Stimulated activated naive CD8-positive, alpha-beta T cell treated with anti-CD3 and anti-CD28 coated beads, Interleukin-15, amount 100 ng/mL, for 72 hours (primary cell): ENCODE results near the gene FAM83E.

Experiments
- ATAC-seq: fragments of 150-1000 bp; cut with Tn5 transposase; 2 replicates; pipeline ENCODE4 v1.10.0; 2021; ENCODE audit warnings: mild to moderate bottlenecking, moderate library complexity
- DNase-seq, 2 donors: peaks; one replicate each; pipeline ENCODE4 v3.0.0; 2021 to 2022
- H3K27ac Mint-ChIP-seq, 2 donors: one replicate each; pipeline ENCODE4 v1.8.0; 2022; ENCODE audit warnings: mild to moderate bottlenecking in 2 of 2, mixed read lengths in 2 of 2, moderate library complexity in 2 of 2
- H3K27me3 Mint-ChIP-seq: one replicate; pipeline ENCODE4 v1.8.0; 2022; ENCODE audit warnings: mixed read lengths
- H3K4me1 Mint-ChIP-seq: one replicate; pipeline ENCODE4 v1.8.0; 2022; ENCODE audit warnings: mild to moderate bottlenecking, mixed read lengths
- H3K4me3 Mint-ChIP-seq, 2 donors: one replicate each; pipeline ENCODE4 v1.8.0; 2022; ENCODE audit warnings: mild to moderate bottlenecking in 2 of 2, mixed read lengths in 2 of 2, moderate library complexity in 1 of 2
- H3K9me3 Mint-ChIP-seq, 2 donors: one replicate each; pipeline ENCODE4 v1.8.0; 2022; ENCODE audit warnings: mixed read lengths in 2 of 2

The FAM83E gene

DNA sequence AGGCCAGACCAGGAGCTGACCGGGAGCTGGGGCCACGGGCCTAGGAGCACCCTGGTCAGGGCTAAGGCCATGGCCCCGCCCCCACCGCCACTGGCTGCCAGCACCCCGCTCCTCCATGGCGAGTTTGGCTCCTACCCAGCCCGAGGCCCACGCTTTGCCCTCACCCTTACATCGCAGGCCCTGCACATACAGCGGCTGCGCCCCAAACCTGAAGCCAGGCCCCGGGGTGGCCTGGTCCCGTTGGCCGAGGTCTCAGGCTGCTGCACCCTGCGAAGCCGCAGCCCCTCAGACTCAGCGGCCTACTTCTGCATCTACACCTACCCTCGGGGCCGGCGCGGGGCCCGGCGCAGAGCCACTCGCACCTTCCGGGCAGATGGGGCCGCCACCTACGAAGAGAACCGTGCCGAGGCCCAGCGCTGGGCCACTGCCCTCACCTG, 11.0 kb upstream of the FAM83E start:
- Mint-ChIP-seq H3K27me3 (no peaks in the 10 kb centered on the region), H3K9me3 (no peaks in the 10 kb centered on the region), H3K27ac (no peak overlapping the region), H3K4me1 (peaks cover 89% of the 10 kb centered on the region), H3K4me3 (peak overlapping the region in 1 of 2 donors; percentile 51)
- ATAC-seq (no peak), DNase-seq (no peak)

DNA sequence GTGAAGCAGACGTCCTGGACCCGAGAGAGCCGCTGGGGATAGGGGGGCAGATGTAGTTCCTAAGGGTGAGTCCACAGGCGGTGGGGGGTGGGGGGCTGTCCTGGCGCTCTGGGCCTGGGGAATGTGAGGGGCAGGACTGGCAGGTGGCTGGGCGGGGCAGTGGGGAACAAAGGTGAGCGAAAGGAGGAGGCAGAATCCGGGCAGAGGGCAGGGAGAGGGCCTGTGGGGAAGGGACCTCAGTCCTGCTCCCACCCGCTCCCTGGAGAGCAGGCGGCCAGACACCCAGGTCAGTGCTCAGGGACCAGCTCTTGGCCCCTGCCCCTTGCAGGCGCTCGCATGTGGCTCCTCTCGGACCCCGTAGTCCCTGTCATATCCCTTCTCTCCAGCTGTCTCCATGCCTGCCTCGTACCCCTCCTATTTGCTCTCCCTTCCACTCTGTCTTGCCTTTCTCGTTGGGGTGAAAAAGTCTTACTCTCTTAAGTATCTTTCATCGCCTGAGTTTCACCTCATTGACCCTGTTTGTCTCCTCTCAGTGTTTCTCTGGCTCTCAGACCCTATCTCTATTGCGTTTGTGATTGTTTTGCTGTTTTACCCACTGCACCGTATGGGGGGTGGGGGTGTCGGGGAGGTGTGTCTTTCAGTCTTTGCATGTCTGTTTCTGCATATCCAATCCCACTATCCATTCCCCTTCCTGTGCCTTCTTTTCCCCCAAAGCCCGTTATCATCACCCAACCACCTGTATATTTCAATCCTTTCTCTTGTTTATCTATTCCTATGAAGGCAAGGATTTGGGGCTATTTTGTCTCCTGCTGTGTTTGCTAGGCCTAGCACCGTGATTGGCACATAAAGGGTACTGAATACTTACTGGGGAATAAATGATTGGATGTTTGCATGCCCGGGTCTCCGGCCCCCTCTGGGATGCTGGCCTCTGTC, 10.2 kb upstream of the FAM83E start:
- H3K27me3 Mint-ChIP-seq, result no peaks in the 10 kb centered on the region
- peak overlapping the region; percentile 36 to 60 for H3K27ac Mint-ChIP-seq
- H3K9me3 Mint-ChIP-seq, result no peaks in the 10 kb centered on the region
- ATAC-seq, result no peak
- no peak for DNase-seq
- peak overlapping the region; percentile 92 to 94 for H3K4me3 Mint-ChIP-seq
- H3K4me1 Mint-ChIP-seq, result peaks cover 86% of the 10 kb centered on the region

DNA sequence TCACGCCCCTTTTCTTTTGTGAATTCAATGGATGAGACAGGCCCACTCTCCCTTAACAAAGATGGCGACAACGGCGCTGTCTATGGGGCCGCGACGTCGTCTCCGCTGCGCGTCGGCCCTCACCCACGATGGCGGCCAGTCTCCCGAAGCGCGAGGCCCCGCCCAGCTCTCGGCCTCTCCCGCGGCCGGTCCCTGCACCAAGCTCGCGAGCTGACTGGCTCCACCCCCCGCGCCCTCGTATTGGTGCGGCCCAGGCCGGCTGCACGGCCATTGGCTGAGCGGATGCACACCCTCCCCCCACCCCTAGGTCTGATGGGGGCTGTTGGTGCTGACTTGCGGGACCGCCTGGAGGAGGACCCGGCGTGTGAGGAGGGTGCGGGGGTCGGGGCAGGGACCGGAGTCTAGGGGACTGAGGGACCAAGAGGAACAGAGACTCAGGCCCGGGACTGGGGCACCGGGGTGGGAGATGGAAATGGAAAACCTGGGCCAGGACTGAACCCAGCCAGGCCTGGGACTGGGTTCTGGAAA, 9.3 kb upstream of the FAM83E start:
- Mint-ChIP-seq H3K27me3 (no peaks in the 10 kb centered on the region), H3K4me1 (peaks cover 85% of the 10 kb centered on the region), H3K27ac (peak overlapping the region; percentile 95 to 96), H3K9me3 (no peaks in the 10 kb centered on the region), H3K4me3 (peak overlapping the region; percentile 92 to 94)
- ATAC-seq (peak; percentile 81), DNase-seq (peak; percentile 98)

DNA sequence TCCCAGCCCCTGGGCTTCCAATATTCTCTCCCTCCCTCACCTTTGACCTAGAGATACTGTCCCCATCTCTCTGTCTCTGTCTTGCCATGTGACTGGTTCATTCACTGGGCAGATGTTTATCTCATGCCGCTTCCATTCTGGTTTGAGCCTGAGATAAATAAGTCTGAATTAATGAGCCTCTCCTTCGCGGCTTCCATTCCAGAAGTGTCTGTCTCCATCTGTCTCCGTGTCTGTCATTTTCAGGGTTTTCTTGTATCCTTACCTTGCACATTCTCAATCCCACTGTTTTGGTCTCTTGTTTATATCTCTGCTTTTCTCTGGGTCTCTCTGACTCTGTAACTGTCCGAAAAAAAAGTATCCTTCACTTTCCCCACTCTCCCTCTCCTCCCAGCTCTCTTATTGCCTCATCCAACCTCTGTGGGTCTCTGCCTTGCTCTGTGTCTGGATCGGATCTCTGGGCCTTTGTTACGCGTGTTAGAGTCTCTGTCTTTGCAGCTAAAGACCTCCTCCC, 8.7 kb upstream of the FAM83E start:
- Mint-ChIP-seq H3K4me3 (peak overlapping the region; percentile 92 to 94), H3K27me3 (no peaks in the 10 kb centered on the region), H3K4me1 (peaks cover 83% of the 10 kb centered on the region), H3K27ac (peak overlapping the region; percentile 95 to 96), H3K9me3 (no peaks in the 10 kb centered on the region)
- ATAC-seq (no peak), DNase-seq (no peak)

DNA sequence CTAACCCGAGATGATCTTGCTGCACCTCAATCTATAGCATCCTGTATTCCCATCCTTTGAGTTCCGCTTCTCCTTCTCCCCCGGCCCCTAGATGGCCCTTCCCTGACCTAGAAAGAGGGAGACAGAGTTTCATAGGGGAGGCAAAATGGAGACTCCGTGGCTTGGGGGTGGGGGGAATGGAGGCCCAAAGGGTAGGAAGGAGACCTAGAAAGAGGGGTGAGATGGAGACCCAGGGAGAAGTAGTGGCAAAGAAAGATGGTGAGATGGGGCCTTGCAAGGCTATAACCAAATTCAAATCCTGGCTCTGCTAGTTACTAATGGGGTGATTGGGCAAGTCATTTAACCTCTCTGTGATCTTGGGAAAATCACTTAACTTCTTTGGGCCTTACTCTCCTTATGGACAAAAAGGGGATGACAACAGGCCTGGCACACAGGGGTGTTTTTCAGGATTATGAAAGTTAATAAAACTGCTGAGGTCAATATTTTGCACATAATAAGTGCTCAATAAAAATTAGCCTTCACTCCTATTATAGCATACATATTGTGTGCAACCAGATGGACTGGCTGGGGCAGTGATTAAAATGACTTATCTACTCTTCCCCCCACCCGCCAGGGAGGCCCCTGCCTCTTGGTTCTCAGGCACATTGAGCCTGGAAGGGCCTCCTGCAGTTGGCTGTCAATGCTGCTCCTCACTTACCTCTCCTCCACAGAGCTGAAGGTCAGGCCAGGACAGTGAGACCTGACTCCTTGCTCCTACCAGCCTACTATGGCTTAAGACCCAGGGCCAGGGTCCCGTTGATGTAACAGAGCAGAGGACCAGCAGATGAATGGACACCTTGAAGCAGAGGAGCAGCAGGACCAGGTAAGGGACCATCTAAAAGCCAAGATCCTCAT, 5.1 kb upstream of the FAM83E start:
- peak overlapping the region; percentile 89 to 94 for H3K4me3 Mint-ChIP-seq
- H3K27me3 Mint-ChIP-seq, result no peaks in the 10 kb centered on the region
- ATAC-seq (no peak), DNase-seq (no peak)
- peak overlapping the region; percentile 98 to 100 for H3K27ac Mint-ChIP-seq
- peaks cover 83% of the 10 kb centered on the region for H3K4me1 Mint-ChIP-seq
- no peaks in the 10 kb centered on the region for H3K9me3 Mint-ChIP-seq

DNA sequence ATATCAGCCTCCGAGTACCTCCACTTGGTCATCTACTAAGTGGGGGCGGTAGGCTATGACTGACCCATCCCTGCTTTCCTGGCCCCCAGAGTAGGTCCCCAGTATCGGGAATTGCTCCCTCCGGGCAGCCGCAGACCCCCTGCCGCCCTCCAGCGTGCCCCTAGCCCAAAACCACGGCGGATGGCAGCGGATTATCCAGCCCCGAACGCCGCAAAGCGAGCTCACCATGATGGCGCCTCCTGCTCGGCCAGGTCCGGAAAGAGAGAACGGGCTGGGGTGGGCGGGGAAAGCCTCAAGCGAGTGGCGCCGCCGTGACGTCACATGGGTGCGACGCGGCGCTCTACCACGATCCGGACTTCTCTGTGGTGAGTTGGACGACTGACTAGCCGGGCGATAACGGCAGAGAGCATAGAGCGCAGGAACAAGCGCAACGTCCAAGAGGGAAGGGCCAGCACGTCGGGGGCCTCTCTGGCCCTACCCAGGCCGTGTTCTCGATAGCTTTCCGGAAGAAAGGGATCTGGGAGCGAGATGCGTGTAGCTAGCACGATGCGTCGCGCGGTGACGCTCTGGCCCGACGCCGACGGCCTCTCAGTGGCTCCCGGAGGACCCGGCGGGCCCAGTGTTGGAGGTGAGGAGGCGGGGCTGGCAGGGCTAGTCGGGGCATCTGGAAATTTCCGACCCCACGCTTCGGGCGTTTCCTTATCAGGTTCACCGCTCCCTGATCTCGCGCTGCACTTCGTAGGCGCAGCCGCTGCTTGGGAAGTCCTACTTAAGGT, 4.2 kb upstream of the FAM83E start, which contains the start of the genes RPL18 and SPHK2:
RPL18 (minus strand) TSS at position 263 of the 776 bp plus-strand sequence; CDS start at position 228, 35 bp downstream.
SPHK2 (plus strand) TSS at position 591 of the 776 bp plus-strand sequence. CDS start 1,009 bp downstream, outside the sequence.
- ATAC-seq (peak; percentile 91), DNase-seq (peak; percentile 96 to 99)
- no peaks in the 10 kb centered on the region for H3K9me3 Mint-ChIP-seq
- peak within 1 kb of the TSS; percentile 89 to 94 for H3K4me3 Mint-ChIP-seq
- no peaks in the 10 kb centered on the region for H3K27me3 Mint-ChIP-seq
- H3K27ac Mint-ChIP-seq, result peak within 1 kb of the TSS; percentile 98 to 100
- H3K4me1 Mint-ChIP-seq, result peaks cover 81% of the 10 kb centered on the region

DNA sequence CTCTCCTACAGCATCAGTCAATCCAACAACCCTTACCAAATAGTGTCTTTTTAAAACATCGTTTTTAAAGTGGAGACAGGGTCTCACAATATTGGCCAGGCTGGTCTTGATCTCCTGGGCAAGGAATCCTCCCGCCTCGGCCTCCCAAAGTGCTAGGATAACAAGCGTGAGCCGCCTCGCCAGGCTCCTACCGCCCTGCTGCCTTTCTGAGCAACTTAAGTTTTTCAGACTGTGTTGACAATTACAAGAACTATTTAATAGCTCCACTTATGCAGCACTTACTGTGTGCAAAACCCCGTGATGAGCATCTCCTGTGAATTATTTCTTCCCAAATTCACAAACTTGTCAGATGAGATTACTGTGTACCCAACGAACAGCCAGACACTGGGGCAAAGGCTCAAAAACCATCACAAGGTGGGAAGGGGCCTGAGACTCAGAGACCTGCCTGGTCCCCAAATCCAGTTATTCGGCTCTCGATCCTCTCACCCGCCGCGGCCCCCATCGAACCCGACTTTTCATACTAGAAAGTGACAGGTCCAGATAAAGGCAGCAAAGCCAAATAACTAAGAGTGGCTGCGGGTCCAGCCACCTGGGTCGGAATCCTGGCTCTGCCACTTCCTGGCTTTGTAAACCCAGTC, 3.5 kb upstream of the FAM83E start:
- H3K9me3 Mint-ChIP-seq, result no peaks in the 10 kb centered on the region
- peaks cover 75% of the 10 kb centered on the region for H3K4me1 Mint-ChIP-seq
- peak overlapping the region; percentile 98 to 100 for H3K27ac Mint-ChIP-seq
- H3K4me3 Mint-ChIP-seq, result peak overlapping the region; percentile 89 to 94
- no peak for DNase-seq
- ATAC-seq, result no peak
- no peaks in the 10 kb centered on the region for H3K27me3 Mint-ChIP-seq

DNA sequence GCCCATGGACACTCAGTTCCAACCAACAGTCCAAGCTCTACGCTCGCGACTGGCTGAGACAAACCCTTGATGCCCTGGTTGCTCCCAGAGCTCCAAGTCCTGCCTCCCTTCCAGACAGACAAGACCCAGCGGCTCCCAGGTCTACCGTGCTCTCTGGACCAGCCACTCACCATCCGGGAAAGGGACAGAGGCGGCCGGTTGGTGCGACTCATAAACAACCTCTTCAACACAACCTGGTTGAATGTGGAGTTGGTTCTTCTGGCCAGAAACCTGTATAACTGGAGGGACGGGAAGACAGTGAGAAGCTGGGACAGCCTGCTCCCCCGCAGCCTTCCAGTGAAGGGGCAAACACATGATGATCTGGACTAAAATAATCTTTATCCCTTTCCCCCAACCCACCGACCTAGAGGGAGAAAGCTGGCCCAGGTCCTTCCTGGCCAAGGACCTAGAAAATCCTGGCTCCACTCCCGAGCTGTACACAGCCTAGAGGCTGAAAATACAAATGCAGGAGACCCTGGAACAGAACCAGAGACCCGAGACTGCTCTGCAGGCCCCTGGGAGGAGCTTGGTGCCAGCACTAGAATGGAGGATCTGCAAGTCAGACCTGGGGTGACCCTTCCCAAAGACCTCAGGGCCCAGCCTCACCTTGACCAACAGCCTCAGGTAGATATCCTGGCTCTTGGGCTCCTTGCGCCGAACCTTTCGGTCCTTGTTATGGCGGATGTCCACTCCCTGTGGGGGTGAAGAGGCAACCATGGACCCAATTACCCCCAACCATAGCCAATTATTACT, 2.5 kb upstream of the FAM83E start:
- Mint-ChIP-seq H3K4me3 (peak overlapping the region; percentile 89 to 94), H3K27me3 (no peaks in the 10 kb centered on the region), H3K4me1 (peaks cover 66% of the 10 kb centered on the region), H3K9me3 (no peaks in the 10 kb centered on the region), H3K27ac (peak overlapping the region; percentile 98 to 100)
- ATAC-seq (no peak), DNase-seq (no peak)

DNA sequence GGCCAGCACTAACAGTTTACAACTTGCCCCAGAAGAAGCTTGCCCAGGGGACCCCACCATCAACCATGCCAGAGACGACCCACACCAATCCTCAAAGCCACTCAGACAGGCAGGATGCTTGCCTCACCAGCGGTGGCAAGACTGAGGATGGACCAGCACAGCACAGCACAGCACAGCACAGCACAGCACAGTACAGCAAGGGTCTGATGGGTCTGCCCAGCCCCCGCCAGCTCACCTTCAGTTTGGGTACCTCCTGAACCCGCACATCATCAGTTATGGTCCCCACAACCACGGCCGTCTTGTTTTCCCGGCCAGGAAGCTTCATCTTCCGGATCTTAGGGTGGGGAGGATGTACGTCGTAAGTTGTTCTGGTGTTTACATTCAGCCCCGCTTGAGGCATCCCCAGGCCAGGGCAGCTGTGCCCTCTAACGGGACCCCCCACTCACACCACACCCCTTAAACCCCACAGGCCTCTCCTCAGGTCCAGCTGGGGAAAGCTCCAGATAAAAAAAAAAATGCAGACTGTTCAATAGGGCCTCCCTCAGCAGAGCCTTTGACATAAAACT, 1.7 kb upstream of the FAM83E start:
- Mint-ChIP-seq H3K4me3 (peak overlapping the region; percentile 89 to 94), H3K27ac (peak overlapping the region; percentile 69 to 100), H3K9me3 (no peaks in the 10 kb centered on the region), H3K27me3 (no peaks in the 10 kb centered on the region), H3K4me1 (peaks cover 60% of the 10 kb centered on the region)
- ATAC-seq (no peak), DNase-seq (no peak)

DNA sequence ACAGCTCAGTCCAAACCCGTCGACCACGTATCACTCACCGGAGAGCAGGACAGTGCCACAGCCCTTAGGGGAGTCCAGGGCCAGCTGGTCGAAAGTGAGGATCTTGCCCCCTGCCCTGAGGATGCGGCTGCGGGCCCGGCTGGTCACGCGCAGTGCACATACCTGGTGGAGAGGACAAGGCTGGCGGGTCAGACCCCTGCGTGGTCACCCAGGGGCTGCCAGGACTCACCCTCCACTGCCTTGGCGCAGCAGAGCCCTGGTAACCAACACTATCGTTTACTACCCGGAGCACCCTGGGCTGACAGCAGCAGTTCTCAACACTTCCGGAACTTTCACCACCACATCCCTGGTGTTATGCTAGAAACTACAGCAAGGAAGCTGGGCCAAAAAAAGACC, 1.2 kb upstream of the FAM83E start:
- H3K4me3 Mint-ChIP-seq, result peak overlapping the region; percentile 89 to 94
- ATAC-seq, result no peak
- peaks cover 55% of the 10 kb centered on the region for H3K4me1 Mint-ChIP-seq
- DNase-seq, result no peak
- no peaks in the 10 kb centered on the region for H3K27me3 Mint-ChIP-seq
- peak overlapping the region; percentile 69 to 100 for H3K27ac Mint-ChIP-seq
- H3K9me3 Mint-ChIP-seq, result no peaks in the 10 kb centered on the region

DNA sequence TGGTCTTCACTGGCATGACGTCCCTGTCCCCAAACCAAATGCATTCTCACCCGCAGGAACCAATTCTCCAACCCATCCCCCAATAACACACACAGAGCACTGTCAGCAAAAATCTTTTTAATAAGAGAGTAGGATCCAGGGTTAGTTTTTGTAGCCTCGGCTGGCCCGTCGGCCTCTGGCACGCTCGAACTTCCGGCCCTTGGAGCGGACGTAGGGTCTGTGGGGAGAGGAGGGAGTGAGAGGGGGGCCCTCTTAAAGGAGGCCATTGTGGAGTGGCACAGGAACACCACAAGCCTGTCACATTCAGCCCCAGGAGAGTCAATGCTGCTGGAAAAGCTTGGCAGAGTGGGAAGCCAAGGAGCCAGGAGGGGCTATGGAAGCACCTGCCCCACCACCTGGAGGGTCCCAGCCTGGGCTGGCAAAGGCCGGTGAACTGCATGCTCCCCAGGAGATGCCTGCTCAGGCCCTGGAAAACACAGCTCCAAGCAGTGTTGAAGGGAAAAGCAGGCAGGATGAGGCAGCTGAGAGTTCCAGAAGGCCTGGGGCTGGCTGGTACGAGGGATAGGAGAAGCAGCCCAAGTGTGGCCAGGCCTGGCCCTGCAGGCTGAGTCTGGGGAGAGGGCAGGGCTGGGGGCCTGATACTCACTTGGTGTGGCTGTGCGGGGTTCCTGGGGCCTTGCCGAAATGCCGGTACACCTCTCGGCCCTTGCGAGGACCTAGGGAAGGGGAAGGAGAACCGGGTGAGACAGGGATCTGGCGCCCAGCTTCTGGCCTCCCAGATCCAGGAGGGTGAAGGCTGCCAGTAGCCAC, 560 bp upstream of the FAM83E start:
- ATAC-seq, result no peak
- peaks cover 54% of the 10 kb centered on the region for H3K4me1 Mint-ChIP-seq

DNA sequence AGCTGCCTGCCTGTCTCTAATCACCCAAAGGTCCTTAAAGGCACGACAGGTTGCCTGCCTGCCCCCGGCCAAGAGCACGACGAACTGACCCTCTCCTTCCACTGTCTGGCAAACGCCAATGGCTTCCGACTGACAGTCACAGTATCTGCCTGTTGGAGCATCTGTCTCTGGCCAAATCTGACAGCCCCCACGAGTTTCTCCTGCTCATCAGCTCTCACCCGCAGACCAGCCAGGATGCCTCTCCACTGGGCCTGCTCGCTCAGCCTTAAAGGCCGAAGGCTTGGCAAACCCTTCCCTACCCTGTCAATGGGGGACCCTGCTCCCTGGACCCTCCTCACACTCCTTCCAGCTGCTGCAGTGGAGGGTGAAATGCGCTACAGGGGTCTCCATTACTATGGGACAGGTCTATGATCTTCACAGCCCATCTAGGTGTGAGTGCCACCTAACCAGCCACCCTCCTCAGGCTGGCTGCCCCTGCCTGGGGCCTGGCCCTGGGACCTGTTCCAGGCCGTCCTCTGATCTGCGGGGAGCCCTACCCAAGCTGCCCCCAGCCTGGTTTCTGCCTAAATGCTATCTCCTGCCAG, 932 bp downstream of the FAM83E start:
- Mint-ChIP-seq H3K27ac (peak overlapping the region; percentile 25 to 95), H3K4me1 (peaks cover 49% of the 10 kb centered on the region), H3K27me3 (no peaks in the 10 kb centered on the region), H3K9me3 (no peaks in the 10 kb centered on the region), H3K4me3 (peak overlapping the region in 1 of 2 donors; percentile 6)
- ATAC-seq, result peak; percentile 0
- DNase-seq, result no peak

More for the DNA sequence above, 560 bp upstream of the FAM83E start:
- H3K27ac Mint-ChIP-seq, result peak overlapping the region in 1 of 2 donors; percentile 100
- no peaks in the 10 kb centered on the region for H3K27me3 Mint-ChIP-seq
- no peaks in the 10 kb centered on the region for H3K9me3 Mint-ChIP-seq
- DNase-seq, result no peak
- H3K4me3 Mint-ChIP-seq, result peak overlapping the region in 1 of 2 donors; percentile 89
